Liver (tissue), 9 donors: ENCODE data around the gene ALCAM. TPM values are rescaled to one million over a fixed set of nuclear protein-coding genes. Genes with fewer than 3 reads are reported as not detected.

Experiments used
- DNase-seq: peaks from one replicate; pipeline ENCODE4 v3.0.0-alpha.2; 2017; ENCODE audit warnings: low spot score
- H3K27ac ChIP-seq, 2 donors: one replicate each; pipeline ENCODE4 v1.7.0; 2013; ENCODE audit warnings: inconsistent platforms in 2 of 2, low read length in 2 of 2, control low read depth in 1 of 2, low read depth in 1 of 2, mild to moderate bottlenecking in 1 of 2
- H3K27me3 ChIP-seq, 4 donors: one replicate each; pipeline versions ENCODE4 v1.6.1 to v1.7.0; 2013; ENCODE audit warnings: low read length in 3 of 4, inconsistent platforms in 1 of 4, mild to moderate bottlenecking in 1 of 4, moderate library complexity in 1 of 4; ENCODE audit not compliant: control insufficient read depth in 4 of 4, insufficient read depth in 4 of 4
- H3K36me3 ChIP-seq, 4 donors: one replicate each; pipeline versions ENCODE4 v1.6.1 to v1.7.0; 2013; ENCODE audit warnings: low read length in 3 of 4, mild to moderate bottlenecking in 3 of 4, low read depth in 1 of 4, moderate library complexity in 1 of 4; ENCODE audit not compliant: control insufficient read depth in 4 of 4, insufficient read depth in 3 of 4
- H3K4me1 ChIP-seq, 4 donors: one replicate each; pipeline versions ENCODE4 v1.6.1 to v1.7.0; 2013; ENCODE audit warnings: low read length in 3 of 4, mild to moderate bottlenecking in 3 of 4, moderate library complexity in 1 of 4; ENCODE audit not compliant: control insufficient read depth in 4 of 4, insufficient read depth in 4 of 4
- H3K4me3 ChIP-seq, 3 donors: one replicate each; pipeline versions ENCODE4 v1.6.1 to v1.7.0; 2013; ENCODE audit warnings: low read length in 3 of 3, control low read depth in 1 of 3, low read depth in 1 of 3, mild to moderate bottlenecking in 1 of 3
- H3K9ac ChIP-seq, 2 donors: one replicate each; pipeline ENCODE4 v1.7.0; 2013; ENCODE audit warnings: low read length in 2 of 2, mild to moderate bottlenecking in 2 of 2, moderate library complexity in 2 of 2, control low read depth in 1 of 2, low read depth in 1 of 2
- H3K9me3 ChIP-seq, 4 donors: one replicate each; pipeline versions ENCODE4 v1.6.1 to v1.7.0; 2013; ENCODE audit warnings: low read length in 3 of 4; ENCODE audit not compliant: control insufficient read depth in 4 of 4
- ATF3 ChIP-seq: IDR thresholded peaks from 2 replicates; pipeline ENCODE4 v1.6.1; 2016; ENCODE audit warnings: antibody characterized with exemption
- CTCF ChIP-seq: fragments of 150-350 bp; IDR thresholded peaks from 2 replicates; pipeline ENCODE4 v1.5.1; 2017; ENCODE audit warnings: improper control_type of control experiment, low read depth, low read length; ENCODE audit not compliant: missing input control
- EGR1 ChIP-seq, 2 donors: IDR thresholded peaks; 2 replicates each; pipeline ENCODE4 v1.6.1; 2016 to 2018; ENCODE audit warnings: antibody characterized with exemption in 2 of 2, low read depth in 2 of 2
- FOXA1 ChIP-seq: IDR thresholded peaks from 2 replicates; pipeline ENCODE4 v1.6.1; 2016; ENCODE audit warnings: antibody characterized with exemption
- FOXA2 ChIP-seq: IDR thresholded peaks from 2 replicates; pipeline ENCODE4 v1.6.1; 2016; ENCODE audit warnings: antibody characterized with exemption
- GABPA ChIP-seq, 2 donors: IDR thresholded peaks in 1 of 2; conservative IDR thresholded peaks in 1 of 2; 2 replicates each; pipeline ENCODE4 v1.6.1; 2016; ENCODE audit warnings: antibody characterized with exemption in 2 of 2, mild to moderate bottlenecking in 1 of 2, moderate library complexity in 1 of 2
- HNF4A ChIP-seq, 2 donors: conservative IDR thresholded peaks; 2 replicates each; pipeline ENCODE4 v1.6.1; 2016; ENCODE audit warnings: antibody characterized with exemption in 2 of 2, mild to moderate bottlenecking in 2 of 2
- HNF4G ChIP-seq: IDR thresholded peaks from 2 replicates; pipeline ENCODE4 v1.6.1; 2016; ENCODE audit warnings: antibody characterized with exemption
- JUND ChIP-seq, 2 donors: IDR thresholded peaks; 2 replicates each; pipeline ENCODE4 v1.6.1; 2016; ENCODE audit warnings: antibody characterized with exemption in 2 of 2
- MAX ChIP-seq: IDR thresholded peaks from 2 replicates; pipeline ENCODE4 v1.6.1; 2016; ENCODE audit warnings: antibody characterized with exemption
- NR2F2 ChIP-seq: IDR thresholded peaks from 2 replicates; pipeline ENCODE4 v1.6.1; 2016; ENCODE audit warnings: antibody characterized with exemption
- RAD21 ChIP-seq, 2 donors: IDR thresholded peaks; 2 replicates each; pipeline ENCODE4 v1.6.1; 2016; ENCODE audit warnings: antibody characterized with exemption in 2 of 2, mild to moderate bottlenecking in 2 of 2
- REST ChIP-seq: IDR thresholded peaks from 2 replicates; pipeline ENCODE4 v1.6.1; 2016; ENCODE audit warnings: antibody characterized with exemption, mild to moderate bottlenecking
- RXRA ChIP-seq, 2 donors: IDR thresholded peaks; 2 replicates each; pipeline ENCODE4 v1.6.1; 2017 to 2018; ENCODE audit warnings: antibody characterized with exemption in 2 of 2, mild to moderate bottlenecking in 1 of 2
- SP1 ChIP-seq: IDR thresholded peaks from 2 replicates; pipeline ENCODE4 v1.6.1; 2018; ENCODE audit warnings: antibody characterized with exemption, mild to moderate bottlenecking
- TAF1 ChIP-seq: conservative IDR thresholded peaks from 2 replicates; pipeline ENCODE4 v1.6.1; 2016; ENCODE audit warnings: antibody characterized with exemption, mild to moderate bottlenecking
- YY1 ChIP-seq: IDR thresholded peaks from 2 replicates; pipeline ENCODE4 v1.6.1; 2016; ENCODE audit warnings: antibody characterized with exemption, mild to moderate bottlenecking
- ZBTB33 ChIP-seq: IDR thresholded peaks from 2 replicates; pipeline ENCODE4 v1.6.1; 2016; ENCODE audit warnings: antibody characterized with exemption
- polyA plus RNA-seq, 2 donors: library from polyadenylated mRNA; stranded (reverse) in 1 of 2; unstranded in 1 of 2; fragments of 200-250 nt in 1 of 2; fragments of >200 nt in 1 of 2; fragmentation: Nextera tagmentation in 1 of 2; extraction: Ambion mirVana in 1 of 2; gene quantifications; one replicate each; pipeline versions ENCODE4 v1.2.1 to v1.2.3, GENCODE V29; 2013 to 2015
- total RNA-seq, 2 donors: library from RNA; depleted of rRNA; stranded (reverse); fragments of >200 nt; gene quantifications; one replicate each; pipeline ENCODE4 v1.2.3, GENCODE V29; 2014
- donor health status: healthy.
- donor health status: healthy.
- donor health status: healthy.
- donor health status: healthy.
- donor health status: healthy.

ALCAM gene
- total and polyA plus RNA-seq, 4 donors = 14.2 to 62.0 (median 32.3) TPM

GRCh38 chr3:105373383-105373782 is 6.7 kb downstream of the ALCAM start:
- TF ChIP-seq JUND (IDR thresholded peaks at IDR 0.05) = no peak
- no peak for TF ChIP-seq YY1
- TF ChIP-seq CTCF = no peak
- no peak for TF ChIP-seq HNF4A (conservative IDR thresholded peaks at IDR 0.05)
- TF ChIP-seq FOXA1 = no peak
- no peak for TF ChIP-seq HNF4G
- no peak for TF ChIP-seq TAF1
- no peak for TF ChIP-seq FOXA2
- no peak for TF ChIP-seq GABPA (IDR thresholded peaks at IDR 0.05 in 1 of 2, conservative IDR thresholded peaks at IDR 0.05 in 1 of 2)
- TF ChIP-seq REST = no peak
- no peak for TF ChIP-seq ZBTB33
- TF ChIP-seq ATF3 = no peak
- no peak for TF ChIP-seq RXRA (IDR thresholded peaks at IDR 0.05)
- TF ChIP-seq RAD21 (IDR thresholded peaks at IDR 0.05) = no peak
- no peak for TF ChIP-seq NR2F2
- TF ChIP-seq SP1 = no peak
- TF ChIP-seq EGR1 (IDR thresholded peaks at IDR 0.05; ENCODE audit: low read depth in 2 of 2) = no peak
- no peak for TF ChIP-seq MAX
- Histone ChIP-seq H3K4me3 (no peak overlapping the region), H3K4me1 (peaks cover 0 to 15% (median 7%) of the 10 kb centered on the region in 4 donors), H3K36me3 (no peaks in the 10 kb centered on the region), H3K27ac (no peak overlapping the region), H3K9me3 (no peaks in the 10 kb centered on the region), H3K9ac (no peak overlapping the region), H3K27me3 (no peaks in the 10 kb centered on the region)
- no peak for DNase-seq
